ENCODE results near the gene POMT1.
A peak's percentile ranks its signal among the peaks of the same experiment; 100 is the strongest.

The POMT1 gene

GRCh38 chr9:131482343-131483006, 20.2 kb upstream of the POMT1 start:
- Mint-ChIP-seq H3K4me1 (peaks cover 3% of the 10 kb centered on the region), H3K27ac (no peak overlapping the region), H3K4me3 (no peak overlapping the region), H3K27me3 (no peaks in the 10 kb centered on the region), H3K36me3 (peaks cover 72% of the 10 kb centered on the region), H3K9me3 (no peaks in the 10 kb centered on the region)
- DNase-seq, result no peak
- CTCF ChIA-PET, result interaction anchor here (2.6 kb wide), 1 partner anchor 133 kb away, joined by 10 read pairs; no protein-coding TSS in a partner anchor

- Mint-ChIP-seq H3K9me3 (no peaks in the 10 kb centered on the region), H3K36me3 (peaks cover 75% of the 10 kb centered on the region), H3K4me3 (no peak overlapping the region), H3K27ac (peak overlapping the region; percentile 37), H3K4me1 (no peaks in the 10 kb centered on the region), H3K27me3 (no peaks in the 10 kb centered on the region)
- DNase-seq, result no peak
- CTCF ChIA-PET, result no interaction called here
Measured at GRCh38 chr9:131483319-131484050, 19.2 kb upstream of the POMT1 start.

GRCh38 chr9:131484051-131484445, 18.7 kb upstream of the POMT1 start:
- H3K36me3 Mint-ChIP-seq, result peaks cover 75% of the 10 kb centered on the region
- H3K27me3 Mint-ChIP-seq, result no peaks in the 10 kb centered on the region
- no peak for DNase-seq
- peak overlapping the region; percentile 62 for H3K27ac Mint-ChIP-seq
- no peaks in the 10 kb centered on the region for H3K4me1 Mint-ChIP-seq
- no peak overlapping the region for H3K4me3 Mint-ChIP-seq
- CTCF ChIA-PET, result no interaction called here
- no peaks in the 10 kb centered on the region for H3K9me3 Mint-ChIP-seq

GRCh38 chr9:131484560-131485185, 18.0 kb upstream of the POMT1 start:
- peak overlapping the region; percentile 62 for H3K27ac Mint-ChIP-seq
- CTCF ChIA-PET, result no interaction called here
- no peaks in the 10 kb centered on the region for H3K27me3 Mint-ChIP-seq

GRCh38 chr9:131485206-131485605, 17.5 kb upstream of the POMT1 start:
- DNase-seq, result no peak
- Mint-ChIP-seq H3K36me3 (peaks cover 75% of the 10 kb centered on the region), H3K27me3 (no peaks in the 10 kb centered on the region), H3K9me3 (no peaks in the 10 kb centered on the region), H3K27ac (peak overlapping the region; percentile 7), H3K4me3 (no peak overlapping the region), H3K4me1 (no peaks in the 10 kb centered on the region)
- CTCF ChIA-PET, result no interaction called here

More at GRCh38 chr9:131484560-131485185, 18.0 kb upstream of the POMT1 start:
- Mint-ChIP-seq H3K36me3 (peaks cover 74% of the 10 kb centered on the region), H3K4me3 (no peak overlapping the region), H3K9me3 (no peaks in the 10 kb centered on the region), H3K4me1 (no peaks in the 10 kb centered on the region)
- no peak for DNase-seq

GRCh38 chr9:131485728-131486422, 16.8 kb upstream of the POMT1 start:
- no peak for DNase-seq
- CTCF ChIA-PET, result no interaction called here
- Mint-ChIP-seq H3K36me3 (peaks cover 79% of the 10 kb centered on the region), H3K4me3 (no peak overlapping the region), H3K27me3 (no peaks in the 10 kb centered on the region), H3K27ac (peak overlapping the region; percentile 24), H3K4me1 (no peaks in the 10 kb centered on the region), H3K9me3 (no peaks in the 10 kb centered on the region)

- no peak overlapping the region for H3K27ac Mint-ChIP-seq
- H3K27me3 Mint-ChIP-seq, result no peaks in the 10 kb centered on the region
- H3K4me3 Mint-ChIP-seq, result no peak overlapping the region
- peaks cover 82% of the 10 kb centered on the region for H3K36me3 Mint-ChIP-seq
- H3K9me3 Mint-ChIP-seq, result no peaks in the 10 kb centered on the region
- DNase-seq, result no peak
- CTCF ChIA-PET, result no interaction called here
- no peaks in the 10 kb centered on the region for H3K4me1 Mint-ChIP-seq
Measured at GRCh38 chr9:131487001-131487400, 15.7 kb upstream of the POMT1 start.

- Mint-ChIP-seq H3K27ac (no peak overlapping the region), H3K9me3 (no peaks in the 10 kb centered on the region), H3K27me3 (no peaks in the 10 kb centered on the region), H3K4me1 (no peaks in the 10 kb centered on the region), H3K4me3 (no peak overlapping the region), H3K36me3 (peaks cover 79% of the 10 kb centered on the region)
- CTCF ChIA-PET, result no interaction called here
- DNase-seq, result no peak
Measured at GRCh38 chr9:131487621-131488031, 15.1 kb upstream of the POMT1 start.

- CTCF ChIA-PET, result interaction anchor here (1.6 kb wide), 1 partner anchor 10 kb away, joined by 4 read pairs; no protein-coding TSS in a partner anchor
- H3K36me3 Mint-ChIP-seq, result peaks cover 81% of the 10 kb centered on the region
- no peaks in the 10 kb centered on the region for H3K9me3 Mint-ChIP-seq
- H3K27me3 Mint-ChIP-seq, result no peaks in the 10 kb centered on the region
- no peak for DNase-seq
- H3K4me1 Mint-ChIP-seq, result no peaks in the 10 kb centered on the region
- H3K27ac Mint-ChIP-seq, result peak overlapping the region; percentile 74
- no peak overlapping the region for H3K4me3 Mint-ChIP-seq
Measured at GRCh38 chr9:131490514-131490913, 12.2 kb upstream of the POMT1 start.

- DNase-seq, result no peak
- Mint-ChIP-seq H3K9me3 (no peaks in the 10 kb centered on the region), H3K4me3 (no peak overlapping the region), H3K27ac (peak overlapping the region; percentile 74), H3K27me3 (no peaks in the 10 kb centered on the region), H3K4me1 (no peaks in the 10 kb centered on the region), H3K36me3 (peaks cover 80% of the 10 kb centered on the region)
- CTCF ChIA-PET, result interaction anchor here (1.6 kb wide), 1 partner anchor 9 kb away, joined by 4 read pairs; no protein-coding TSS in a partner anchor
Measured at GRCh38 chr9:131491001-131491710, 11.6 kb upstream of the POMT1 start.

- H3K4me3 Mint-ChIP-seq, result no peak overlapping the region
- no peaks in the 10 kb centered on the region for H3K27me3 Mint-ChIP-seq
- H3K36me3 Mint-ChIP-seq, result peaks cover 75% of the 10 kb centered on the region
- no peak for DNase-seq
- no peaks in the 10 kb centered on the region for H3K4me1 Mint-ChIP-seq
- no peak overlapping the region for H3K27ac Mint-ChIP-seq
- no peaks in the 10 kb centered on the region for H3K9me3 Mint-ChIP-seq
- CTCF ChIA-PET, result no interaction called here
Measured at GRCh38 chr9:131492070-131492469, 10.6 kb upstream of the POMT1 start.

- no peak for DNase-seq
- H3K4me1 Mint-ChIP-seq, result peaks cover 17% of the 10 kb centered on the region
- no peaks in the 10 kb centered on the region for H3K27me3 Mint-ChIP-seq
- no peak overlapping the region for H3K4me3 Mint-ChIP-seq
- H3K27ac Mint-ChIP-seq, result no peak overlapping the region
- peaks cover 71% of the 10 kb centered on the region for H3K36me3 Mint-ChIP-seq
- H3K9me3 Mint-ChIP-seq, result no peaks in the 10 kb centered on the region
- CTCF ChIA-PET, result no interaction called here
Measured at GRCh38 chr9:131494296-131494870, 8.3 kb upstream of the POMT1 start.

GRCh38 chr9:131495785-131496184, 6.9 kb upstream of the POMT1 start:
- Mint-ChIP-seq H3K4me1 (peaks cover 30% of the 10 kb centered on the region), H3K27ac (no peak overlapping the region), H3K9me3 (no peaks in the 10 kb centered on the region), H3K36me3 (peaks cover 60% of the 10 kb centered on the region), H3K27me3 (no peaks in the 10 kb centered on the region), H3K4me3 (no peak overlapping the region)
- DNase-seq, result no peak
- CTCF ChIA-PET, result no interaction called here
